ENCODE data around the gene EID2B.
A peak's percentile ranks its signal among the peaks of the same experiment; 100 is the strongest.

Gene EID2B

DNA sequence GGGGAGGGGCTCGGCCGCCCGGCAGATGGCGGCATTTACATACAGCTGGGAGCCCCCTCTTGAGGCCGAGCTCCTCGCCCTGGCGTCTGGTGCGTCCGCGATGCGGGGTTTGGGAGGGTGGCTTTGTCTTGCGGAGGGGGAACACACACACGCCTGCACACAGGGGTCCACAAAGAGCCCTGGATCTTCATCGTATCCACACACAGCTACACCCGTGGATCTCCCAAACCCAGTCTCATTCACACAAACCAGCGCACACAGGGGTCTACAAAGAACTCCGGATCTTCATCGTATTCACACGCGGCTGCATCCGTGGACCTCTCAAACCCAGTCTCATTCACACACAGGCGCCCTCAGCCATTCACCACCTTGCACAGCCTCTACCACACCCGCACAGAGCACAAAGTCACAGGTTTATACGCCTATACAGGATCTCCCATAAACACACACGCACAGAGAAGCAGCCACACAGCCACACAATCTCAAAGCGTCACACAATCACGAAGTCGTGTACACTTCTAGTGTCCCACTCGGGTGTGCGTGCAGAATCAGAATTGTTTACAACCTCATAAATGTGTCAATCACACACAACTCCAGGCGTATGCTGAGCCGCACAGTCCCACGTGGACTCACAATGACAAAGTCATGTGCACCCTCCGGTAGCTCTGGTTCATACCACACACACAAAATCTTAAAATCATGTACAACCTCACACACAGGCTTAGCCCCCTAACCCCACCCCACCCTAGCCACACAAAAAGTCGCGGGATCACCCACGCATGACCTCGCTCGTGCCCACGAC is 34.5 kb downstream of the EID2B start:
- peak overlapping the region; percentile 58 for H2AFZ ChIP-seq
- H3K36me3 ChIP-seq (ENCODE audit: control insufficient read depth, insufficient read depth, low read length) = no peaks in the 10 kb centered on the region
- no peaks in the 10 kb centered on the region for H3K27me3 ChIP-seq (ENCODE audit: control insufficient read depth, insufficient read depth, low read length)
- H3K27ac ChIP-seq = no peak overlapping the region
- H3K4me1 ChIP-seq = peaks cover 9% of the 10 kb centered on the region
- peak overlapping the region; percentile 13 for H3K4me2 ChIP-seq (ENCODE audit: low read length)
- no peak overlapping the region for H3K4me3 ChIP-seq (ENCODE audit: low read depth, low read length)
- H3K9me3 ChIP-seq (ENCODE audit: control insufficient read depth, low read length) = no peaks in the 10 kb centered on the region
- H3K9ac ChIP-seq = no peak overlapping the region
- TF ChIP-seq, protein P1, sequence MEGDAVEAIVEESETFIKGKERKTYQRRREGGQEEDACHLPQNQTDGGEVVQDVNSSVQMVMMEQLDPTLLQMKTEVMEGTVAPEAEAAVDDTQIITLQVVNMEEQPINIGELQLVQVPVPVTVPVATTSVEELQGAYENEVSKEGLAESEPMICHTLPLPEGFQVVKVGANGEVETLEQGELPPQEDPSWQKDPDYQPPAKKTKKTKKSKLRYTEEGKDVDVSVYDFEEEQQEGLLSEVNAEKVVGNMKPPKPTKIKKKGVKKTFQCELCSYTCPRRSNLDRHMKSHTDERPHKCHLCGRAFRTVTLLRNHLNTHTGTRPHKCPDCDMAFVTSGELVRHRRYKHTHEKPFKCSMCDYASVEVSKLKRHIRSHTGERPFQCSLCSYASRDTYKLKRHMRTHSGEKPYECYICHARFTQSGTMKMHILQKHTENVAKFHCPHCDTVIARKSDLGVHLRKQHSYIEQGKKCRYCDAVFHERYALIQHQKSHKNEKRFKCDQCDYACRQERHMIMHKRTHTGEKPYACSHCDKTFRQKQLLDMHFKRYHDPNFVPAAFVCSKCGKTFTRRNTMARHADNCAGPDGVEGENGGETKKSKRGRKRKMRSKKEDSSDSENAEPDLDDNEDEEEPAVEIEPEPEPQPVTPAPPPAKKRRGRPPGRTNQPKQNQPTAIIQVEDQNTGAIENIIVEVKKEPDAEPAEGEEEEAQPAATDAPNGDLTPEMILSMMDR (IDR thresholded peaks at IDR 0.05) = peak; percentile 73
- no peaks in the 10 kb centered on the region for H3K79me2 ChIP-seq

DNA sequence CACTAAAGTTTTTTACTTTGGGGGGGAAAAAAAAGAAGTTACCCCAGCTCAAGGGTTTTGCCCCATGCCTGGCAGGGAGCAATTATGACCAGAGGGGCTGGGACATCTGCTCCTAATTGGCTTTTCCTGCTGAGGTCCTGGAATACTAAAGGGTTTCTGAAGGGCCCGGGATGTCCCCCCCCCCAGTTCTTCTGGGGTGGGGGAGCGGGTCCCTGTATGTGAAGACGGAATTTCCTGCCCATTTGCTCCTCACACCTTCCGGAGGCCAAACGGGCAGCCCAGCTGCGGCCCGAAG is 35.0 kb downstream of the EID2B start:
- Histone ChIP-seq H3K4me1 (peaks cover 9% of the 10 kb centered on the region), H3K36me3 (ENCODE audit: control insufficient read depth, insufficient read depth, low read length) (no peaks in the 10 kb centered on the region), H3K79me2 (no peaks in the 10 kb centered on the region), H3K4me2 (ENCODE audit: low read length) (peak overlapping the region; percentile 13), H3K27me3 (ENCODE audit: control insufficient read depth, insufficient read depth, low read length) (no peaks in the 10 kb centered on the region), H3K9ac (no peak overlapping the region), H3K27ac (no peak overlapping the region), H2AFZ (peak overlapping the region; percentile 58), H3K4me3 (ENCODE audit: low read depth, low read length) (no peak overlapping the region), H3K9me3 (ENCODE audit: control insufficient read depth, low read length) (no peaks in the 10 kb centered on the region)
- TF ChIP-seq, protein P1 (IDR thresholded peaks at IDR 0.05) = no peak

DNA sequence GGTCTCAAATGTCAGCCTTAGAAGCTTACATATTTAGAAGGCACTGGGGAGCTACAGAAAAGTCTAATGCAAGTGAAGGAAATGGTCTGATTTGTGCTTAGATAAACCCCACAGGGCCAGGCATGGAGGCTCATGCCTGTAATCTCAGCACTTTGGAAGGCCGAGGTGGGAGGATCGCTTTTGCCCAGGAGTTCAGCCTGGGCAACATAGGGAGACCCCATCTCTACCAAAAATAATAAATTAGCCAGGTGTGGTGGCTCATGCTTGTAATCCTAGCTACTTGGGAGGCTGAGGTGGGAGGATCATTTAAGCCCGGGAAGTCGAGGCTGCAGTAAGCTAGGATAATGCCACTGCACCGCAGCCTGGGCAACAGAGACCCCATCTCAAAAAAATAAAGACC is 36.6 kb downstream of the EID2B start:
- H3K9me3 ChIP-seq (ENCODE audit: control insufficient read depth, low read length) = no peaks in the 10 kb centered on the region
- no peaks in the 10 kb centered on the region for H3K36me3 ChIP-seq (ENCODE audit: control insufficient read depth, insufficient read depth, low read length)
- H3K9ac ChIP-seq = no peak overlapping the region
- no peak overlapping the region for H3K4me3 ChIP-seq (ENCODE audit: low read depth, low read length)
- no peak overlapping the region for H3K4me2 ChIP-seq (ENCODE audit: low read length)
- TF ChIP-seq, protein P1 (IDR thresholded peaks at IDR 0.05) = no peak
- no peaks in the 10 kb centered on the region for H3K79me2 ChIP-seq
- no peak overlapping the region for H3K27ac ChIP-seq
- H3K4me1 ChIP-seq = peaks cover 9% of the 10 kb centered on the region
- no peaks in the 10 kb centered on the region for H3K27me3 ChIP-seq (ENCODE audit: control insufficient read depth, insufficient read depth, low read length)
- no peak overlapping the region for H2AFZ ChIP-seq

DNA sequence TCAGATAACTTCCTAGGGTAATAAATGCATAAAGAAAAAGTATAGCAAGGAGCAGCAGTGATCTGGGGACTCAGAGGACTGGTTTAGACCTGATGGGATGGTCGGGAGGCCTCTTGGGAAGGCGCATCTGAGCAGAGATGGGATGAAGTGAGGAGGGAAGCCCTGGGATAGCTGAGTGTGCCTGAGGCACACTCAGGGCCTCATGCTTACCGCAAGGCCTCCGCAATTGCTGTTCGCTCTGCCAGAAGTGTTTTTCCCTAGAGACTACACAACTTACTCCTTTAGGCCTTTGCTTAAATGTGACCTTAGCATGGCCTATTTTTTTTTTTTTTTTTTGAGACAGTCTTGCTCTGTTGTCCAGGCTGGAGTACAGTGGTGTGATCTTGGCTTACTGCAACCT is 38.0 kb downstream of the EID2B start:
- Histone ChIP-seq H3K4me1 (peaks cover 9% of the 10 kb centered on the region), H3K27me3 (ENCODE audit: control insufficient read depth, insufficient read depth, low read length) (no peaks in the 10 kb centered on the region), H3K27ac (no peak overlapping the region), H3K79me2 (no peaks in the 10 kb centered on the region), H2AFZ (no peak overlapping the region), H3K9me3 (ENCODE audit: control insufficient read depth, low read length) (no peaks in the 10 kb centered on the region), H3K9ac (no peak overlapping the region), H3K4me3 (ENCODE audit: low read depth, low read length) (no peak overlapping the region), H3K36me3 (ENCODE audit: control insufficient read depth, insufficient read depth, low read length) (no peaks in the 10 kb centered on the region), H3K4me2 (ENCODE audit: low read length) (no peak overlapping the region)
- TF ChIP-seq, protein P1 (IDR thresholded peaks at IDR 0.05) = no peak

DNA sequence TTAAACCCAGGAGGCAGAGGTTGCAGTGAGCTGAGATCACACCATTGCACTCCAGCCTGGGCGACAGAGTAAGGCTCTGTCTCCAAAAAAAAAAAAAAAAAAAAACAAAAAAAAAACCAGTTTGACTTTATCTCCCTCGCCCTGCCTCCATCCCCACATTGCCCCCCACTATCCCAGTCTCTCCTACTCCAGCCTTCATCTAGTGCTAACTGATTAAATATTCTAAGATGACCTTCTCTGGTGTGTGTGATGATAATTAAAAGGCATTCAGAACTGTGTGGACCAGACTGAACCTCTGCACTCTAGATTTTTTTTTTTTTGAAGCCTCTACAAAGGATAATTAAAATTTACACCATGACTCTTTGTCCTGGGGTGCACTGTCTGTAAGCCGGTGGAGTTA is 39.9 kb downstream of the EID2B start:
- H3K4me1 ChIP-seq = no peaks in the 10 kb centered on the region
- H3K79me2 ChIP-seq = no peaks in the 10 kb centered on the region
- H2AFZ ChIP-seq = no peak overlapping the region
- H3K4me2 ChIP-seq (ENCODE audit: low read length) = no peak overlapping the region
- H3K4me3 ChIP-seq (ENCODE audit: low read depth, low read length) = no peak overlapping the region
- H3K27ac ChIP-seq = no peak overlapping the region
- H3K9ac ChIP-seq = no peak overlapping the region
- H3K9me3 ChIP-seq (ENCODE audit: control insufficient read depth, low read length) = no peaks in the 10 kb centered on the region
- H3K36me3 ChIP-seq (ENCODE audit: control insufficient read depth, insufficient read depth, low read length) = no peaks in the 10 kb centered on the region
- H3K27me3 ChIP-seq (ENCODE audit: control insufficient read depth, insufficient read depth, low read length) = no peaks in the 10 kb centered on the region
- TF ChIP-seq, protein P1 (IDR thresholded peaks at IDR 0.05) = no peak
